HUDEP-2 (cell line): ENCODE measurements around the gene KDM6A.

Source experiments
- DNase-seq, 76 experiments: peaks; one replicate each; lab custom pipeline; 2025; ENCODE audit not compliant: unreplicated experiment in 76 of 76; lab: John Stamatoyannopoulos, UW

The KDM6A gene

DNA sequence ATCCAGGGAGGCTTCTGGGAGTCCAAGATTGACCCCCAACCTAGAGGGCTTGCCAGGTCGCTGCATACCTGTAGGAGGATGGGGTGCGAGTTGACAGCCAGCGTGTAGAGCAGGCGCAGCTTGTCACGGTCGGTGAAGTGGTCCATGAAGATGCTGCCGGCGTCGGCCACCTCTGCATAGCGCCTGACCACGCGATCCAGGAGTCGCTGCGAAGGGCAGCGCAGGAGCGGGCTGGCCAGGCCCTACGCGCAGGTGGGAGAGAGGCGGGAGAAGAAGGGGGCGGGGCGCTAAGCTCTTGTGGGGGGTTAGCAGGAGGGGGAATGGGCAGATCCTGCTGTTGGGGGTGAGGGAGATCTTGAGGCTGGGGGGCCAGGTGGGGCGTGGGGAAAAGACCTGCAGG, 284.7 kb downstream of the KDM6A start:
- DNase-seq, result no peak
